Thyroid gland (tissue), 4 donors: Measurements from ENCODE around the gene CD207. TPM values are rescaled to one million over a fixed set of nuclear protein-coding genes. Genes with fewer than 3 reads are reported as not detected.

Experiments
- DNase-seq, 2 donors: peaks; one replicate each; pipeline ENCODE4 v3.0.0-alpha.2; 2019
- H3K27ac ChIP-seq, 3 donors: fragments of 200-600 bp; sonication (generic); 1 replicate in 2 of 3; 2 replicates in 1 of 3; pipeline ENCODE4 v1.5.1; 2016 to 2019; ENCODE audit warnings: mild to moderate bottlenecking in 1 of 3, moderate library complexity in 1 of 3
- H3K27me3 ChIP-seq: fragments of 200-600 bp; sonication (generic); one replicate; pipeline ENCODE4 v1.5.1; 2019
- H3K36me3 ChIP-seq, 2 donors: fragments of 200-600 bp; sonication (generic); one replicate each; pipeline ENCODE4 v1.5.1; 2016 to 2019
- H3K4me1 ChIP-seq, 2 donors: fragments of 200-600 bp; sonication (generic); one replicate each; pipeline ENCODE4 v1.5.1; 2017 to 2019
- H3K4me3 ChIP-seq, 3 donors: fragments of 200-600 bp; sonication (generic); replicated peaks in 1 of 3; 1 replicate in 2 of 3; 2 replicates in 1 of 3; pipeline ENCODE4 v1.5.1; 2016; ENCODE audit warnings: mild to moderate bottlenecking in 1 of 3
- H3K9me3 ChIP-seq: fragments of 200-600 bp; sonication (generic); one replicate; pipeline ENCODE4 v1.5.1; 2017
- CTCF ChIP-seq, 6 experiments: fragments of 200-600 bp in 3 of 6; fragments of 450-650 bp in 3 of 6; sonication (generic) in 3 of 6; IDR thresholded peaks; one replicate each; pipeline ENCODE4 v1.5.1; 2016 to 2019; ENCODE audit warnings: antibody characterized with exemption in 6 of 6, mild to moderate bottlenecking in 2 of 6, inconsistent platforms in 1 of 6, moderate library complexity in 1 of 6
- POLR2A ChIP-seq, 2 donors: fragments of 450-650 bp; IDR thresholded peaks; one replicate each; pipeline ENCODE4 v1.6.1; 2017; ENCODE audit warnings: antibody characterized with exemption in 2 of 2, mild to moderate bottlenecking in 2 of 2, moderate library complexity in 1 of 2
- WGBS, 2 donors: methylation state at CpG; one replicate each; pipeline ENCODE4 v1.1.5; 2017; 5-methylcytosine and 5-hydroxymethylcytosine counted together
- intact Hi-C: fragments of 100-400 bp; cut with DNase I; formaldehyde crosslinking; loops from one replicate; pipeline ENCODE4 v1.15.1; 2023
- total RNA-seq, 4 donors: library from RNA; depleted of rRNA; stranded (reverse); fragments of >200 nt; gene quantifications; one replicate each; pipeline ENCODE4 v1.2.3, GENCODE V29; 2016

CD207 gene
- total RNA-seq, 4 donors from 2014 or later = not detected

- Histone ChIP-seq H3K36me3 (no peaks in the 10 kb centered on the region), H3K9me3 (no peaks in the 10 kb centered on the region), H3K4me1 (no peaks in the 10 kb centered on the region), H3K4me3 (no peak overlapping the region), H3K27me3 (no peaks in the 10 kb centered on the region), H3K27ac (no peak overlapping the region)
- WGBS, 2 donors = 66 to 67% methylated on average over 4 of the region's 4 CpGs
- intact Hi-C loops = no loop called here
- DNase-seq = no peak
- no peak for TF ChIP-seq CTCF (IDR thresholded peaks at IDR 0.05)
- no peak for TF ChIP-seq POLR2A (IDR thresholded peaks at IDR 0.05)
These were observed 16.1 kb upstream of the CD207 start for GRCh38 chr2:70851704-70852103.

GRCh38 chr2:70850925-70851324 lies 15.3 kb upstream of the CD207 start:
- WGBS, 2 donors = 39 to 50% methylated on average over 2 of the region's 2 CpGs
- no peaks in the 10 kb centered on the region for H3K4me1 ChIP-seq
- no peaks in the 10 kb centered on the region for H3K27me3 ChIP-seq
- H3K4me3 ChIP-seq = no peak overlapping the region
- intact Hi-C loops = no loop called here
- TF ChIP-seq POLR2A (IDR thresholded peaks at IDR 0.05) (no peak), CTCF (IDR thresholded peaks at IDR 0.05) (no peak)
- no peaks in the 10 kb centered on the region for H3K36me3 ChIP-seq
- no peak overlapping the region for H3K27ac ChIP-seq
- no peaks in the 10 kb centered on the region for H3K9me3 ChIP-seq
- no peak for DNase-seq

GRCh38 chr2:70842401-70842800 lies 6.8 kb upstream of the CD207 start:
- TF ChIP-seq POLR2A (IDR thresholded peaks at IDR 0.05) (no peak), CTCF (IDR thresholded peaks at IDR 0.05) (no peak)
- intact Hi-C loops = no loop called here
- DNase-seq = no peak
- no peaks in the 10 kb centered on the region for H3K36me3 ChIP-seq
- H3K27me3 ChIP-seq = no peaks in the 10 kb centered on the region
- WGBS, 2 donors = 86 to 90% methylated on average over 7 of the region's 7 CpGs
- H3K4me3 ChIP-seq = no peak overlapping the region
- H3K9me3 ChIP-seq = no peaks in the 10 kb centered on the region
- no peaks in the 10 kb centered on the region for H3K4me1 ChIP-seq
- H3K27ac ChIP-seq = no peak overlapping the region

GRCh38 chr2:70837980-70838925 lies 2.6 kb upstream of the CD207 start:
- intact Hi-C loops = no loop called here
- no peaks in the 10 kb centered on the region for H3K27me3 ChIP-seq
- DNase-seq = no peak
- H3K4me1 ChIP-seq = no peaks in the 10 kb centered on the region
- H3K36me3 ChIP-seq = no peaks in the 10 kb centered on the region
- WGBS, 2 donors = 86 to 88% methylated on average over 9 to 10 of the region's 10 CpGs
- no peak overlapping the region for H3K27ac ChIP-seq
- TF ChIP-seq CTCF (IDR thresholded peaks at IDR 0.05) (no peak), POLR2A (IDR thresholded peaks at IDR 0.05) (no peak)
- H3K4me3 ChIP-seq = no peak overlapping the region
- H3K9me3 ChIP-seq = no peaks in the 10 kb centered on the region

GRCh38 chr2:70834881-70835280 lies 735 bp downstream of the CD207 start:
- H3K27ac ChIP-seq = no peak overlapping the region
- TF ChIP-seq CTCF (IDR thresholded peaks at IDR 0.05) (no peak), POLR2A (IDR thresholded peaks at IDR 0.05) (no peak)
- WGBS, 2 donors = 68 to 76% methylated on average over 4 of the region's 4 CpGs
- no peaks in the 10 kb centered on the region for H3K9me3 ChIP-seq
- no peak for DNase-seq
- H3K27me3 ChIP-seq = no peaks in the 10 kb centered on the region
- intact Hi-C loops = no loop called here
- no peaks in the 10 kb centered on the region for H3K36me3 ChIP-seq
- no peaks in the 10 kb centered on the region for H3K4me1 ChIP-seq
- H3K4me3 ChIP-seq = no peak overlapping the region
